GM23248 (cell line): ENCODE data around the gene RORB.

Source experiments
- EZH2 ChIP-seq: fragments of 200-600 bp; sonication (generic); IDR thresholded peaks from 2 replicates; pipeline ENCODE4 v1.6.1; 2018; ENCODE audit warnings: antibody characterized with exemption, mild to moderate bottlenecking; ENCODE audit not compliant: insufficient read depth, poor library complexity, severe bottlenecking
- EZH2phosphoT487 ChIP-seq: fragments of 200-600 bp; sonication (generic); IDR thresholded peaks from 2 replicates; pipeline ENCODE4 v1.6.1; 2018; ENCODE audit warnings: antibody characterized with exemption, moderate library complexity, mild to moderate bottlenecking, low read depth; ENCODE audit not compliant: insufficient read depth

GRCh38 chr9:74501570-74501969 is 4.4 kb downstream of the RORB start:
- TF ChIP-seq EZH2 (no peak), EZH2phosphoT487 (no peak)
